Measurements from ENCODE around the gene EP400.

The EP400 gene

GRCh38 chr12:131915823-131916222 is 33.9 kb upstream of the EP400 start:
- no peaks in the 10 kb centered on the region for H3K4me1 ChIP-seq (ENCODE audit: control insufficient read depth in 2 of 2, insufficient read depth in 1 of 2, low read depth in 1 of 2, low read length in 2 of 2)
- H2BK15ac ChIP-seq (ENCODE audit: low read length) = no peak overlapping the region
- no peak overlapping the region for H2AK5ac ChIP-seq (ENCODE audit: low read depth, low read length)
- no peak overlapping the region for H3K14ac ChIP-seq (ENCODE audit: low read length)
- no peak overlapping the region for H3K27ac ChIP-seq (replicated peaks; ENCODE audit: low read length)
- H3K27me3 ChIP-seq (ENCODE audit: control insufficient read depth in 3 of 3, insufficient read depth in 3 of 3, low read depth in 1 of 3, low read length in 3 of 3) = no peaks in the 10 kb centered on the region
- no peak overlapping the region for H3K9ac ChIP-seq (ENCODE audit: low read depth, low read length, poor library complexity)
- peak overlapping the region; percentile 71 for H3K18ac ChIP-seq (ENCODE audit: low read length)
- no peak overlapping the region for H2BK120ac ChIP-seq (ENCODE audit: low read depth, low read length)
- H2AFZ ChIP-seq (ENCODE audit: low read length) = no peak overlapping the region
- H3K79me1 ChIP-seq (ENCODE audit: low read depth, low read length) = peaks cover 8% of the 10 kb centered on the region
- peaks cover 52 to 83% of the 10 kb centered on the region in 2 donors for H3K36me3 ChIP-seq (replicated peaks in 1 of 2; ENCODE audit: control insufficient read depth in 2 of 2, insufficient read depth in 2 of 2, low read length in 2 of 2)
- H4K91ac ChIP-seq (ENCODE audit: low read depth, low read length, poor library complexity) = no peak overlapping the region
- H2BK5ac ChIP-seq (ENCODE audit: low read length) = peak overlapping the region; percentile 87
- H3K4ac ChIP-seq (ENCODE audit: low read length) = no peak overlapping the region
- no CpG with 5 or more reads among the region's 21 CpGs for WGBS, 2 donors (ENCODE audit: extremely low coverage in 2 of 2, insufficient read length in 2 of 2, insufficient replicate concordance in 1 of 2)
- H4K8ac ChIP-seq (ENCODE audit: low read depth, low read length) = no peak overlapping the region
- peak overlapping the region; percentile 43 for H3K23ac ChIP-seq (ENCODE audit: low read depth, low read length, poor library complexity)
- no peak overlapping the region for H3K4me2 ChIP-seq (ENCODE audit: insufficient read depth, low read length, poor library complexity, severe bottlenecking)
- no peak overlapping the region for H2BK12ac ChIP-seq (ENCODE audit: low read length)
- H3K4me3 ChIP-seq (ENCODE audit: low read length in 2 of 2) = no peak overlapping the region
- DNase-seq (ENCODE audit: low spot score) = no peak
- no peaks in the 10 kb centered on the region for H3K9me3 ChIP-seq (replicated peaks in 1 of 2; ENCODE audit: control insufficient read depth in 2 of 2, insufficient read depth in 1 of 2, low read depth in 1 of 2, low read length in 2 of 2)

- Histone ChIP-seq H3K23ac (ENCODE audit: low read depth, low read length, poor library complexity) (peak overlapping the region; percentile 55), H3K9ac (ENCODE audit: low read depth, low read length, poor library complexity) (no peak overlapping the region), H2AFZ (ENCODE audit: low read length) (no peak overlapping the region), H2BK15ac (ENCODE audit: low read length) (no peak overlapping the region), H2AK5ac (ENCODE audit: low read depth, low read length) (no peak overlapping the region), H3K27me3 (ENCODE audit: control insufficient read depth in 3 of 3, insufficient read depth in 3 of 3, low read depth in 1 of 3, low read length in 3 of 3) (no peaks in the 10 kb centered on the region), H3K18ac (ENCODE audit: low read length) (no peak overlapping the region), H3K9me3 (replicated peaks in 1 of 2; ENCODE audit: control insufficient read depth in 2 of 2, insufficient read depth in 1 of 2, low read depth in 1 of 2, low read length in 2 of 2) (no peaks in the 10 kb centered on the region), H3K4me3 (ENCODE audit: low read length in 2 of 2) (no peak overlapping the region), H4K91ac (ENCODE audit: low read depth, low read length, poor library complexity) (no peak overlapping the region), H3K4me2 (ENCODE audit: insufficient read depth, low read length, poor library complexity, severe bottlenecking) (no peak overlapping the region), H2BK120ac (ENCODE audit: low read depth, low read length) (no peak overlapping the region), H4K8ac (ENCODE audit: low read depth, low read length) (no peak overlapping the region), H2BK5ac (ENCODE audit: low read length) (peak overlapping the region; percentile 87), H3K79me1 (ENCODE audit: low read depth, low read length) (peaks cover 6% of the 10 kb centered on the region), H3K14ac (ENCODE audit: low read length) (no peak overlapping the region), H3K36me3 (replicated peaks in 1 of 2; ENCODE audit: control insufficient read depth in 2 of 2, insufficient read depth in 2 of 2, low read length in 2 of 2) (peaks cover 51 to 83% of the 10 kb centered on the region in 2 donors), H3K4ac (ENCODE audit: low read length) (no peak overlapping the region), H2BK12ac (ENCODE audit: low read length) (no peak overlapping the region), H3K4me1 (ENCODE audit: control insufficient read depth in 2 of 2, insufficient read depth in 1 of 2, low read depth in 1 of 2, low read length in 2 of 2) (no peaks in the 10 kb centered on the region), H3K27ac (replicated peaks; ENCODE audit: low read length) (no peak overlapping the region)
- WGBS, 2 donors (ENCODE audit: extremely low coverage in 2 of 2, insufficient read length in 2 of 2, insufficient replicate concordance in 1 of 2) = no CpG with 5 or more reads among the region's 36 CpGs
- DNase-seq (ENCODE audit: low spot score) = no peak
Observed at GRCh38 chr12:131916306-131917138, 33.2 kb upstream of the EP400 start.

DNA sequence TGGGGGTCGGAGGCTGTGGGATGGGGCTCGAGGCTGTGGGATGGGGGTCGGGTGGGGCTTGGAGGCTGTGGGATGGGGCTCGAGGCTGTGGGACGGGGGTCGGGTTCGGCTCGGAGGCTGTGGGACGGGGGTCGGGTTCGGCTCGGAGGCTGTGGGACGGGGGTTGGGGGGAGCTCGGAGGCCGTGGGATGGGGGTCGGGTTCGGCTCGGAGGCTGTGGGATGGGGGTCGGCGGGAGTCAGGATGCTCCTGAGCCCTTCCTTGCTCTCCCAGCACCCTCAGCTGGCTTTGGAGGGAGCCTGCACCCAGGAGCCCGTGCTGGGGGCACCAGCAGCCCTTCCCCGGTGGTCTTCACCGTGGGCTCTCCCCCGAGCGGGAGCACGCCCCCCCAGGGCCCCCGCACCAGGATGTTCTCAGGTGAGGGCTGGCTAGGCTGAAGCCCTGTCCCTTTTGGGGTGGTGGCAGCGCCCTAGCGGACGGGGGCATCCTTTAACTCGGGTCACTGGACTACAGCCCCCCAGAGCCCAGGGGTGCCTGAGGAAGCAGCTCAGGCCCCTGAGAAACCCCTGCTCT is 32.5 kb upstream of the EP400 start:
- Histone ChIP-seq H2AFZ (ENCODE audit: low read length) (no peak overlapping the region), H3K23ac (ENCODE audit: low read depth, low read length, poor library complexity) (peak overlapping the region; percentile 55), H2BK120ac (ENCODE audit: low read depth, low read length) (no peak overlapping the region), H2AK5ac (ENCODE audit: low read depth, low read length) (no peak overlapping the region), H3K36me3 (replicated peaks in 1 of 2; ENCODE audit: control insufficient read depth in 2 of 2, insufficient read depth in 2 of 2, low read length in 2 of 2) (peaks cover 54 to 83% of the 10 kb centered on the region in 2 donors), H3K9ac (ENCODE audit: low read depth, low read length, poor library complexity) (no peak overlapping the region), H3K9me3 (replicated peaks in 1 of 2; ENCODE audit: control insufficient read depth in 2 of 2, insufficient read depth in 1 of 2, low read depth in 1 of 2, low read length in 2 of 2) (no peaks in the 10 kb centered on the region), H3K27me3 (ENCODE audit: control insufficient read depth in 3 of 3, insufficient read depth in 3 of 3, low read depth in 1 of 3, low read length in 3 of 3) (no peaks in the 10 kb centered on the region), H3K4me1 (ENCODE audit: control insufficient read depth in 2 of 2, insufficient read depth in 1 of 2, low read depth in 1 of 2, low read length in 2 of 2) (no peaks in the 10 kb centered on the region), H3K27ac (replicated peaks; ENCODE audit: low read length) (no peak overlapping the region), H3K4ac (ENCODE audit: low read length) (no peak overlapping the region), H4K91ac (ENCODE audit: low read depth, low read length, poor library complexity) (no peak overlapping the region), H3K14ac (ENCODE audit: low read length) (no peak overlapping the region), H3K18ac (ENCODE audit: low read length) (no peak overlapping the region), H2BK5ac (ENCODE audit: low read length) (no peak overlapping the region), H3K4me3 (ENCODE audit: low read length in 2 of 2) (no peak overlapping the region), H3K79me1 (ENCODE audit: low read depth, low read length) (peaks cover 6% of the 10 kb centered on the region), H3K4me2 (ENCODE audit: insufficient read depth, low read length, poor library complexity, severe bottlenecking) (no peak overlapping the region), H2BK15ac (ENCODE audit: low read length) (no peak overlapping the region), H4K8ac (ENCODE audit: low read depth, low read length) (no peak overlapping the region), H2BK12ac (ENCODE audit: low read length) (no peak overlapping the region)
- WGBS, 2 donors (ENCODE audit: extremely low coverage in 2 of 2, insufficient read length in 2 of 2, insufficient replicate concordance in 1 of 2) = no CpG with 5 or more reads among the region's 31 CpGs
- no peak for DNase-seq (ENCODE audit: low spot score)

DNA sequence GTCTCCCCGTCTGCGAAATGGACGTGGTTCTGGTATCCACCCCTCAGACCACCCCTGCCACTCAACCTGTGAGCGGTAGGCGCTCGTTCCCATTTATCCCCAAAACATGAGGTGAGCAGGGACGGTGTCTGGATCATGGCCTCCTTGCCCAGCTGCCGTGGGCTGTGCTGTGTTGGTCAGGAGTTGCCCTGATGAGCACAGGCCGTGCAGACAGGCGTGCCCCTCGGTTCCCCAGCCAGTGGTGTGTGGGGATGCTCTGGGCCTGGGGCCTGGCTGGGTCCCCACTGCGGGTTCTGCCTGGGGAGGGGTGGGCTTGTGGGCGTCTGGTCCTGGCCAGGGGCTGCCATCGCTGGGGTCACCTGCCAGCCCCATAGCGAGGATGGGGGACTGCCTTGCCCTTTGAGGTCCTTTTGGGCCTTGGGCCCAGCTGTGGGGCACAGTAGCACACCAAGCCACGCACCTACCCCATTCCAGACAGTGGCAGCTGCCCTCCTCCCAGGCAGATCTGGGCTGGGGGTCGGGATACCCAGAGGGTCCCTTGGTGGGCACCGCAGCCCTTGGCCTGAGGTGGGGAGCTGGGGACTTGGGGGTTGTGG is 31.9 kb upstream of the EP400 start:
- peaks cover 58 to 81% of the 10 kb centered on the region in 2 donors for H3K36me3 ChIP-seq (replicated peaks in 1 of 2; ENCODE audit: control insufficient read depth in 2 of 2, insufficient read depth in 2 of 2, low read length in 2 of 2)
- H2AFZ ChIP-seq (ENCODE audit: low read length) = no peak overlapping the region
- H3K9ac ChIP-seq (ENCODE audit: low read depth, low read length, poor library complexity) = no peak overlapping the region
- peak overlapping the region; percentile 8 for H3K14ac ChIP-seq (ENCODE audit: low read length)
- H3K4me3 ChIP-seq (ENCODE audit: low read length in 2 of 2) = no peak overlapping the region
- no peak overlapping the region for H3K4ac ChIP-seq (ENCODE audit: low read length)
- H2BK15ac ChIP-seq (ENCODE audit: low read length) = no peak overlapping the region
- H3K27me3 ChIP-seq (ENCODE audit: control insufficient read depth in 3 of 3, insufficient read depth in 3 of 3, low read depth in 1 of 3, low read length in 3 of 3) = no peaks in the 10 kb centered on the region
- H4K8ac ChIP-seq (ENCODE audit: low read depth, low read length) = no peak overlapping the region
- no peak overlapping the region for H3K23ac ChIP-seq (ENCODE audit: low read depth, low read length, poor library complexity)
- H2BK5ac ChIP-seq (ENCODE audit: low read length) = no peak overlapping the region
- DNase-seq (ENCODE audit: low spot score) = no peak
- no peaks in the 10 kb centered on the region for H3K9me3 ChIP-seq (replicated peaks in 1 of 2; ENCODE audit: control insufficient read depth in 2 of 2, insufficient read depth in 1 of 2, low read depth in 1 of 2, low read length in 2 of 2)
- no peak overlapping the region for H2BK120ac ChIP-seq (ENCODE audit: low read depth, low read length)
- H3K79me1 ChIP-seq (ENCODE audit: low read depth, low read length) = peaks cover 4% of the 10 kb centered on the region
- no peaks in the 10 kb centered on the region for H3K4me1 ChIP-seq (ENCODE audit: control insufficient read depth in 2 of 2, insufficient read depth in 1 of 2, low read depth in 1 of 2, low read length in 2 of 2)
- no peak overlapping the region for H3K18ac ChIP-seq (ENCODE audit: low read length)
- no peak overlapping the region for H2AK5ac ChIP-seq (ENCODE audit: low read depth, low read length)
- no peak overlapping the region for H2BK12ac ChIP-seq (ENCODE audit: low read length)
- H4K91ac ChIP-seq (ENCODE audit: low read depth, low read length, poor library complexity) = no peak overlapping the region
- no peak overlapping the region for H3K27ac ChIP-seq (replicated peaks; ENCODE audit: low read length)
- WGBS, 2 donors (ENCODE audit: extremely low coverage in 2 of 2, insufficient read length in 2 of 2, insufficient replicate concordance in 1 of 2) = no CpG with 5 or more reads among the region's 18 CpGs
- no peak overlapping the region for H3K4me2 ChIP-seq (ENCODE audit: insufficient read depth, low read length, poor library complexity, severe bottlenecking)
